Daoy (cell line): Measurements from ENCODE around the gene KCNQ1. TPM values are rescaled to one million over a fixed set of nuclear protein-coding genes. Genes with fewer than 3 reads are reported as not detected.

Experiments used
- DNase-seq: peaks from one replicate; pipeline ENCODE4 v3.0.0-alpha.2; 2015; ENCODE audit warnings: low read depth
- total RNA-seq: library from RNA; depleted of rRNA; stranded (reverse); fragments of >200 nt; shearing (Covaris generic); gene quantifications from 2 replicates; pipeline ENCODE4 v1.2.3, GENCODE V29; 2014

Gene KCNQ1
- total RNA-seq, 1 experiment from 2014 or later: not detected

- no peak for DNase-seq
Measured at GRCh38 chr11:2730272-2731129, 285.7 kb downstream of the KCNQ1 start.

- no peak for DNase-seq
Measured at GRCh38 chr11:2731130-2732125, 286.6 kb downstream of the KCNQ1 start.

GRCh38 chr11:2732261-2732939, 287.6 kb downstream of the KCNQ1 start:
- no peak for DNase-seq

GRCh38 chr11:2732940-2733628, 288.3 kb downstream of the KCNQ1 start:
- DNase-seq: no peak

GRCh38 chr11:2734181-2735052, 289.6 kb downstream of the KCNQ1 start:
- peak; percentile 66 for DNase-seq

- no peak for DNase-seq
Measured at GRCh38 chr11:2735053-2735589, 290.3 kb downstream of the KCNQ1 start.

DNA sequence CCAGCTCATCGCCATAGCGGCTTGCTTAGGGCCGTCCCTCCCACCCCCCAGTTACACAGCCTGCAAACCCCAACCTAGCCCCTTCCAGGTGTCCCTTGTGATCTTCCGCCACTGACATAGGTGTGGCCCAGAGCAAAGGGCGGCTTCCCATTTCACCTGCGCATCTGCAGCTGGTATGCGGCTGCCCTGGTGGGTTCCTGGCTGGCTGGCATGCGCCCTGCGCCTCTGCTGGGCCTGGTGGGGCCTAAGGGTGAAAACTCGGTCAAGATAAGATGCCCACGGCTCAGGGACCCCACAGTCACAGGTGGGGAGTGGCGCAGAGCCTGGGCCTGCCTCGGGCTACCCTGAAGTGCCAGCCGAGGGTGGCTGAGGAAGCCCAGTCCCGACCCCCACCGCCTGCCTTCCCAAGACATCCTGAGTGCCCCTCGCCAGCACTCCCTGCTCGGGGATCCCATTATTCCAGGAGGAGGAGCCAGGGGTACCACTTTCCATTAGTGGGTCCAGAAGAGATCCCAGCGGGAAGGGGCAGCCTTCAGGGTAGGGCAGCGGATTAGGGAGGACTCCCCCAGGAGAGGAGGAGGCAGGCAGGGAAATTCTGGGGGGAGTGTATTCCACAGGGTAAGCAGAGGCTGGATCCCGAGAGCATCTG, 291.9 kb downstream of the KCNQ1 start:
- no peak for DNase-seq

DNA sequence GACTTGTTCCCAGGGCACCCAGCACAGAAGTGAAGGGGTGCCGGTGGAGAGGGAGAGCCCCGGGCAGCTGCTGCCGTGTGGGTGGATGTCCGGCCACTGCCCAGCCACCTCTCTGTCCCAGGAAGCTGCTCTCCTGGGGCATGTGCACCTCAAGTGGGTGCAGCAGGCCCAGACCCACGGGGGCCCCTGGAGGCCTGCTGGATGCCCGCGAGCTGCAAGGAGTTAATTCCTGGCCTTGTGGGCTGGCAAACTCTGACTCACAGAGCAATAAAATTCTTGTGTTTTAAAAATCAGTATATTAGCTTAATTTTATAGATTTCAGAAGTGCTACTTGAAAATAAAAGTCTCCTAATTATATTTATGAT, 292.4 kb downstream of the KCNQ1 start:
- no peak for DNase-seq

- peak; percentile 60 for DNase-seq
Measured at GRCh38 chr11:2737866-2738265, 293.1 kb downstream of the KCNQ1 start.

- DNase-seq: no peak
Measured at GRCh38 chr11:2738551-2739431, 294.0 kb downstream of the KCNQ1 start.

DNA sequence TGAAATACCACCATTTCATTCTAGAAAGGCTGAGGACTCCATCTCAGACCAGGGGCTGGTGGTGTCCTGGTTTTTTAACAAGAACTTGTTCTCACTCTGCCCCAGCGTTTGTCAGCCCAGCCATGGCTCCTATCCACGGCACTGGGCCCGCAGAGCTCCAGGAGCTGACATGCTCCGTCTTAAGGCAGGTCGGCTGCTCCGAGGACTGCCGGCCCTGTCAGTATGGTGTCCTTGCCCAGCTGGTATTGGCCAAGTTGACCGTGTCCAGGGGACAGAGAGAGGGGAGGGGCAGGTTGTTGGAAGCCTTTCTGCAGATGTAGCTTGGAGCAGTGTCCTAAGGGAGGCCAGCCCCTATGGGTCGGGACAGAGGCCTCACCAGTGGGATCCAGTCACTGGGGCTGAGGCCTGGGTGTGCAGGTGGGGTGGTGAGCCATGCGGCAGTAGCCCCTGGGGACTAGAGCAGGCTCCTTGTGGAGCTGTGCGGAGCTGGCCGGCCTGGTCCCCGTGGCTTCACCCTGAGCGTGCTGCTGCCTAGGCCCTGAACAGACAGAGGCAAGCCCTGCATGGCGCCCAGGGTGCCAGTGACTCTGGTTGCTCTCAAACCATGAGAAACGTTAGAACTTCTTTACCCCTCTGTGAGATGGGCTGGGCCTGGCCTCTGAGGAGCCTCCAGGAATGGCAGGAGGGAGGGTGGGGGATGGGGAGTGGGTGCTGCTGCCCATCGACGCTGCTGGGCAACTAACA, 294.9 kb downstream of the KCNQ1 start:
- no peak for DNase-seq

GRCh38 chr11:2740275-2740940, 295.6 kb downstream of the KCNQ1 start:
- no peak for DNase-seq

GRCh38 chr11:2741006-2741376, 296.2 kb downstream of the KCNQ1 start:
- DNase-seq: no peak

- peak; percentile 52 for DNase-seq
Measured at GRCh38 chr11:2741377-2742131, 296.7 kb downstream of the KCNQ1 start.

DNA sequence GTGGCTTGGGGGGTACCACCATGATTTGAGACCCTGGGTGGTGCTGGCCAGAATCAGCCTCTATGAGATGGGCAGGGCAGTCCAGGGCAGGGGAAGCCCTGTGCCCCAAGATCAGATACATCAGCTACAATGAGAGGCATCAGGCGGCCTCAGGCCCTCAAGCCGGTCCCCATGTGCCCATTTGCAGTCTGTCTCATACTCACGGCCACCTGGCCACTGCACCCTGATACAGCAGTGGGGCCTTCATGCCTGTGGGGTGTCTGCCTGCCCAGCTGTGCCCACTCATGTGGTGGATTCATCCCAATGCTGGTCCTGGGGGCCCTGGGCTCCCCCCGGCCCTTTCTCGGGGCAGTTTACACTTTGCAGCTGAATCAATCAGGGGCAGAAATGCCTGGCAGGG, 297.4 kb downstream of the KCNQ1 start:
- no peak for DNase-seq

DNA sequence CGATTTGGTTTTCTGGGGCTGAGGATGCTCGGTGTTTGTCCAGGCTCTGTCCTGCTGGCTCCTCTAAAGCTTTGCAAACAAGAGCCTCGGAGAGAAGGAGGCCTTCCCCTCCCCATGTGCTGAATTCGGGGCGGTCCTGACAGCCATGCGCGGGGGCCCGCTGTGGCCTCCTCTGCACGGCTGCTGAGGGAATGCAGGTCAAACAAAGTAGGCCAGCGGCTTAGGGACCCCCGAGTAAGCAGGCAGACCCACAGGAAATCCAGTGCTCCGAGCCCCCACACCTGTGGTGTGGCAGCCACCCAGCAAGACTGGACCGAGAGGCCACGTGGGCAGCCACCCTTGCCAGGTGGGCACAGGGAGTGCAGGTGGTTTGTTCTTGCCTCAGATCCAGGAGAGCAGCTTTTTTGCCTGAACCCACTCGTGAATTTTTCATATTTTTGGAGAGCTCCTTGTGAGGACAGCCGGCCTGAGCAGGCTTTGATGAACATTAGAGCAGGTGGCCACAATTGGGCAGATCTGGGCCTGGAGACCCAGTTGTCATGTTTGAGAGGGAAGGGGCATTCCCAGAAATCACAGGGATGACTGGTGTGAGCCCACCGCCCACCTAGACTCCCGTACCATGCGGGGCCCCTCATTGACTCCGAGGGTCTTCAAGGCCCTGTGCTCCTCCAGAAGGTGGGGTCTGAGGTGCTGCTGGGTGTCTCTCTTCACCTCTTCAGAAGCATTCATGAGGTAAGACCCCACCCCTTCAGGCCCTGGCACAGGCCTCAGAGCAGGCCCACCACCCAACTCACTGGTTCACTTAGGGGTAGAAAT, 298.0 kb downstream of the KCNQ1 start:
- no peak for DNase-seq
